GM19468 (cell line): ENCODE measurements around the gene WDR5.

Source experiments
- ATAC-seq: cut with Tn5 transposase; IDR thresholded peaks from one replicate; pipeline ENCODE4 v1.9.1; 2021; ENCODE audit warnings: mild to moderate bottlenecking, moderate library complexity, moderate number of reproducible peaks; ENCODE audit not compliant: unreplicated experiment; ENCODE audit errors: extremely low read depth

WDR5 gene

GRCh38 chr9:134131471-134132207, 4.2 kb upstream of the WDR5 start:
- ATAC-seq = no peak

GRCh38 chr9:134132208-134132870, 3.5 kb upstream of the WDR5 start:
- ATAC-seq = no peak

- no peak for ATAC-seq
Observed at GRCh38 chr9:134134949-134135342, 936 bp upstream of the WDR5 start.

DNA sequence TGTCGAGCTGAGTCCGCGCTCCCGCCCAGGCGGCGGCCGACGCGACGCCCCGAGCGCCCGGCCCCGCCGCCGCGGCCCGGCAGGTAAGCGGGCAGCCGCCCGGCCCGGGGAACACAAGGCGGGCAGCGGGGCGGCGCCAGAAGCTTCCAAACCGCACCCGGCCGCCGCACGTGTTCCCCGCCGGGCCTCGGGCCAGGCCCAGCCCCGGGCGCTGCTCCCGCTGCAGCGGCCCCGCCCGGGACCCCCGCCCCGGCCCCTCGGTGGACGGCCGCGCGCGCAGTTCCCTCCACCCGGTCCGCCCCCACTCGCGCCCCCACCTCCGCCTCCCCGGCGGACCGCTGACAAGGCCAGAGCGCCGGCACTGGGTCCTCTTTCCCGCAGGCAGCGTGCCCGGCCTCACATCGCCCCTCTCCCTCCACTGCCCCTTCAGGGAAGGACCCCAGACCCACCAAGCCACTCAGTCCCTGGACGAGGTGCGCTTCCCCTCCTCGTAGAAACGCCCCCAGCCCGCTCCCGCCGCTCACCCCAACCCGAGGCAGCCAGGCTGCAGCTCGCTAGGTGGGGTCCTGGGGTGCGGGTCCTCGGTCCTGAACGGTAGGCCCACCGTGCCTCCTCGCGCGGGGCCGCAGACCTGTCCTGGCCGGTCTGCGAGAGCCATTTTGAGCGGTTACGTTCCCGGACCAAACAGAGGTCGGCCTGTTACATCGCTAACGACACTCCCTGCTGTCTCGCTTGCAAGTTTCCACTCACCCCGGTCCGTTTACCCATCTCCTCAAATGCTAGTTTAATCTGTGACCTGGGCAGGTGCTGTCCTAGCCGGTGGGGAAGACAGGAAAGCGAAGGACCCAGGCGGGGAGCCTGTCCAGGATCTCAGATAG, 475 bp downstream of the WDR5 start:
- ATAC-seq = no peak

- no peak for ATAC-seq
Observed at GRCh38 chr9:134136996-134137299, 1.1 kb downstream of the WDR5 start.

DNA sequence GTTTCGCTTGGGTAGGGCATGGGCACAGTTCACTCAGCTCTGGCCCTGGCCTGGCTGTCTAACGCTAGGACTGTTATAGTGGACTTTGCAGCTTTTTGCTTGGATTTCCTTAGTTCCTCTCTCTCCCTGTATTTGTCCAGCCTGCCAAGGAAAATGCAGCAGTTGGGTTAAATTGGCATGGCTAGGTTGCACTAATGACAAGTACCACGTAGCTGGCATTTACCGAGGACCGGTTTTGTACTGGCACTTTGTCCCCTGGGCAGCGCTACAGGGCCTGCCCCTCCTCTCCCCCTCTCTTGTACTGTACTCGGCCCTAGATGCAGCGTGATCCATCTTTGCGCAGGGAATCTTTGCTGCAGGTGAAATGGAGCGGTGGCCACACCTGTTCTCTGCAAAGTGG, 2.4 kb downstream of the WDR5 start:
- no peak for ATAC-seq

- ATAC-seq = no peak
Observed at GRCh38 chr9:134139081-134139480, 3.2 kb downstream of the WDR5 start.

DNA sequence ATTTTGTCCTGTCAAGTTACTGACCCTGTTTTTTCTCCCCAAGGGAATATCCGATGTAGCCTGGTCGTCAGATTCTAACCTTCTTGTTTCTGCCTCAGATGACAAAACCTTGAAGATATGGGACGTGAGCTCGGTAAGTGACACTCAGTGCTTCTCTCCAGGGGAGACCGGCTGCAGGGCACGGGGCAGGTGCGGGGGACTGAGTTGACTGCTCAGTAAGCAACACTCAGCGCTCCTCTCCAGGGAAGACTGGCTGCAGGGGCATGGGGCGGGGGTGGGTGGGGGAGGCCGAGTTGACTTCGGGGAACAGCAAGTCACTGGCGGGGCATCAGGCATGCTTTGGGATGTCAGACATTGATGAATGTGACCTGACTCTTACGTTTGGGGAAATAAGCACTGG, 6.0 kb downstream of the WDR5 start:
- no peak for ATAC-seq

DNA sequence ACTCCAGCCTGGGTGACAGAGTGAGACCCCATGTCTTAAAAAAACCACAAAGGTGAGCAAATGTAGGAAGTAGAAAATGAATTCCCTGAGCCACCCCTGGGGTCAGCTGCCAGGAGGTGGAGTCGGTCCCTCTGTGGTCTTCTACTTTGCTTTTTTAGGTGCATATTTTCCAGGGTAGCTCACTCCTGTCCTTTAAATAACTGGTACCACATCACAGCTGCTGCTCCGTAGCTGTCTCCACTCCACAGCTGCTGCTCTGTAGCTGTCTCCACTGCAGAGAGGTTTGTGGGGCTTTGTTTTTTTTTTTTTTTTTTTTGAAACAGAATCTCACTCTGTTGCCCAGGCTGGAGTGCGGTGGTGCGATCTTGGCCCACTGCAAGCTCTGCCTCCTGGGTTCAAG, 8.9 kb downstream of the WDR5 start:
- no peak for ATAC-seq

GRCh38 chr9:134145262-134145661, 9.4 kb downstream of the WDR5 start:
- no peak for ATAC-seq

DNA sequence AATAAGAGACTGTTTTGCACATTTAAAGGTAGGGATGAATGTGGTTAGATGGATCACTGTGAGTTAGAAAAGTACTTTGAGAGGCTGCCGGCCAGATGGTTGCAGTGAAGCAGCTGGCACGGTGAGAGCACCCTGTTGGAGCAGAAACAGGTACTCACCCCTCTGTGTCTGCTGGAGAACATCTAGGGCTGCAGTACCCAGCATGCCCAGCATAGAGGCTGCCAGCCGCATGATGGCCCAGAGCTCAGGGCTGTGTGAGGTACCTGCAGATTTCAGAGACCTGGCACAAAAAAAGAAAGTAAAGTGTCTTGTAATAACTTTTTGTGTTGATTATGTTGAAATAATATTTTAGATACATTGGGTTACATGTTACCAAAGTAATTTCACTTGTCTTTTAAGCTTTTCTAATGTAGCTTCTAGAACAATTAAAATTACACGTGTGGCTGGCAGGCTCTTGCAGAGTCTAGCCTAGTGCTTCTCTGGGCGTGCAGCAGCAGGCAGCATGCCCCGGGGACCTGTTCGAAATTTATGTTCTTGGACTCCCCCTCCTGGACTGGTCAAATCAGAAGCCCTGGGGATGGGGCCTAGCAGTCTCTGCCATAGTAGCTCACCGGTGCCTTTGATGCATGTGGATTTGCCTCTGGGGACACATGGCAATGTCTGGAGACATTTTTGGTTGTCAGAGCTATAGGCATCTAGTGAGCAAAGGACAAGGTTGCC, 11.1 kb downstream of the WDR5 start:
- no peak for ATAC-seq

GRCh38 chr9:134149380-134149779, 13.5 kb downstream of the WDR5 start:
- no peak for ATAC-seq

GRCh38 chr9:134150557-134151214, 14.8 kb downstream of the WDR5 start:
- ATAC-seq = no peak

- no peak for ATAC-seq
Observed at GRCh38 chr9:134152022-134152448, 16.2 kb downstream of the WDR5 start.

GRCh38 chr9:134152488-134152887, 16.6 kb downstream of the WDR5 start:
- ATAC-seq = no peak

GRCh38 chr9:134153450-134153849, 17.6 kb downstream of the WDR5 start:
- ATAC-seq = no peak

DNA sequence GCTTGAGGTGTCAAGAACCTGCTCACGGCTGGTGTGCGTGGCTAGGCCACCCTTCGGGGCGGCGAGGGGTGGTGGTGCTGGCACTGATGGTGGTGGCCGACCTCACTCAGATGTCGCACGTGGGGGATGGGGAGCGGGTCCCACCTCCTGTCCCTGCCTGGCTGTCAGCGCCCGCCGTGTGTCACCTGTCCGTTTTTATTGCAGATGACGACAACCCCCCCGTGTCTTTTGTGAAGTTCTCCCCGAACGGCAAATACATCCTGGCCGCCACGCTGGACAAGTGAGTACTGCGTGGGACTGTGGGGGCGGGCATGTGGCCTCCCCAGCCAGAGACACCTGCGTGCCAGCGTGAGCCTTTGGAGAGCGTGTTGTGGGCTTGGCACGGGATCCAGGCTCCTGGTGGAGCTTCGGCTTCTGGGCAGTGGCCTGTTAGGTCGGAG, 18.4 kb downstream of the WDR5 start:
- ATAC-seq = no peak

- ATAC-seq = no peak
Observed at GRCh38 chr9:134155812-134156377, 20.0 kb downstream of the WDR5 start.

GRCh38 chr9:134156564-134157377, 20.9 kb downstream of the WDR5 start:
- ATAC-seq = no peak
